AG10803 (cell line): ENCODE data around the gene TDRD6.
A peak's percentile ranks its signal among the peaks of the same experiment; 100 is the strongest.

Experiments
- DNase-seq: peaks from one replicate; pipeline ENCODE4 v3.0.0; 2010; ENCODE audit warnings: low read depth
- H3K4me3 ChIP-seq: 2 replicates; pipeline ENCODE4 v1.5.1; 2011; ENCODE audit warnings: mild to moderate bottlenecking, low read length, control low read depth
- TF ChIP-seq, protein P1 (sequence below): conservative IDR thresholded peaks from 2 replicates; pipeline ENCODE4 v1.5.1; 2011; ENCODE audit warnings: mild to moderate bottlenecking, low read length, control low read depth, inconsistent platforms

TDRD6 gene

DNA sequence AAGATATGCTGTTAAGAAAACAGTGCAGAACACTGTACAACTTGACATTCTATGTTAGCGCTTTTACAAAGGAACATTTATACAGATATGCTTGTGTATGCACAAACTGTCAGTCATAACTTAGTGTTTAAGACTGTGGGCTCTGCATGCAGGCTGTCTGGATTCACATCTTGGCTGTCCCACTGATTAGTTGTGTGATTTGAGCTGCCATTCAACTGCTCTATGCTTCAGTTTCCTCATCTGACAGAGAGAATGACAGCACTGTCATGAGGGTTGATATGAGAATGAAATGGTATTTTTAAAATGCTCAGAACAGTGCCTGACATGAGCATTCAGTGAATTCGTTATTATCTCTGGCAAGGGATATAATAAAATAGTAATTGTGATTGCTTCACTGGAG, 26.2 kb upstream of the TDRD6 start:
- TF ChIP-seq, protein P1, sequence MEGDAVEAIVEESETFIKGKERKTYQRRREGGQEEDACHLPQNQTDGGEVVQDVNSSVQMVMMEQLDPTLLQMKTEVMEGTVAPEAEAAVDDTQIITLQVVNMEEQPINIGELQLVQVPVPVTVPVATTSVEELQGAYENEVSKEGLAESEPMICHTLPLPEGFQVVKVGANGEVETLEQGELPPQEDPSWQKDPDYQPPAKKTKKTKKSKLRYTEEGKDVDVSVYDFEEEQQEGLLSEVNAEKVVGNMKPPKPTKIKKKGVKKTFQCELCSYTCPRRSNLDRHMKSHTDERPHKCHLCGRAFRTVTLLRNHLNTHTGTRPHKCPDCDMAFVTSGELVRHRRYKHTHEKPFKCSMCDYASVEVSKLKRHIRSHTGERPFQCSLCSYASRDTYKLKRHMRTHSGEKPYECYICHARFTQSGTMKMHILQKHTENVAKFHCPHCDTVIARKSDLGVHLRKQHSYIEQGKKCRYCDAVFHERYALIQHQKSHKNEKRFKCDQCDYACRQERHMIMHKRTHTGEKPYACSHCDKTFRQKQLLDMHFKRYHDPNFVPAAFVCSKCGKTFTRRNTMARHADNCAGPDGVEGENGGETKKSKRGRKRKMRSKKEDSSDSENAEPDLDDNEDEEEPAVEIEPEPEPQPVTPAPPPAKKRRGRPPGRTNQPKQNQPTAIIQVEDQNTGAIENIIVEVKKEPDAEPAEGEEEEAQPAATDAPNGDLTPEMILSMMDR, result no peak
- no peak for DNase-seq

DNA sequence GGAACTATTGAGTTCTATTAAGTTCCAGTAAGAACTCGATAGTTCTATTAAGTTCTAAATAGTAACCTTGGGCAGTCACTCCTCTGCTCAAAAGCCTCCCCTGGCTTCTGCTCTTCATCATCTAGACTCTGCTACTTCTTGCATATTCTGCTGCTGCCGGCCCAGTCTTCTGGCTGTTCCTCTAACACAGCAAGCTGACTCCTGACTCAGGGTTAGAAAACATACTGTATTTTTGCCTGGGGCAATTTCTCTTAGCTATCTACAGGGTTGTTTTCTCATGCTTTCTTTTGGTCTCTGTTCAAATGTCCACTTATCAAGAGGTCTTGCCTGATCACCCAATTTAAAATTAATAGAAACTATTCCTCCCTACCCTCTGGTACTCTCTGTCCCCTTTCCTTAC, 20.3 kb upstream of the TDRD6 start:
- H3K4me3 ChIP-seq, result no peak overlapping the region
- DNase-seq, result no peak
- TF ChIP-seq, protein P1, result no peak

More for the DNA sequence above, 26.2 kb upstream of the TDRD6 start:
- no peak overlapping the region for H3K4me3 ChIP-seq

DNA sequence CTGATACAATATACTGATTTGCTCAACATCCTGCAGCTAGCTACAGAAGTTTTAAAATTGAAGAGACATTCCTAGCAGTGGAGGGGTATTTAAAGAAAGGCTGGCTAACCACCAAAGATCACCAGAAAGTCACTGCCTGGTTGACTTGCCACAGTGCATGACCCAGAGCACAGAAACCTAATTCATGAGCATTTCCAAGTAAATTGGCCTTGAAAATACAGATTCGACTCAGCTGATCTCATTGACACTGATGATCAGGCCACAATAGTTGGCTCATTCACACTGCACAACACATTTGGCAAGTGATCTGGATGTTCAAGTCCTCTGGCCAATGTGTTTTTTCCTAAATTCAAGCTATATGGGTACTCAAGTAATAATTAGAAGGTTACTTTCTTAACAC, 13.3 kb upstream of the TDRD6 start:
- H3K4me3 ChIP-seq, result no peak overlapping the region
- no peak for DNase-seq
- TF ChIP-seq, protein P1, result no peak

DNA sequence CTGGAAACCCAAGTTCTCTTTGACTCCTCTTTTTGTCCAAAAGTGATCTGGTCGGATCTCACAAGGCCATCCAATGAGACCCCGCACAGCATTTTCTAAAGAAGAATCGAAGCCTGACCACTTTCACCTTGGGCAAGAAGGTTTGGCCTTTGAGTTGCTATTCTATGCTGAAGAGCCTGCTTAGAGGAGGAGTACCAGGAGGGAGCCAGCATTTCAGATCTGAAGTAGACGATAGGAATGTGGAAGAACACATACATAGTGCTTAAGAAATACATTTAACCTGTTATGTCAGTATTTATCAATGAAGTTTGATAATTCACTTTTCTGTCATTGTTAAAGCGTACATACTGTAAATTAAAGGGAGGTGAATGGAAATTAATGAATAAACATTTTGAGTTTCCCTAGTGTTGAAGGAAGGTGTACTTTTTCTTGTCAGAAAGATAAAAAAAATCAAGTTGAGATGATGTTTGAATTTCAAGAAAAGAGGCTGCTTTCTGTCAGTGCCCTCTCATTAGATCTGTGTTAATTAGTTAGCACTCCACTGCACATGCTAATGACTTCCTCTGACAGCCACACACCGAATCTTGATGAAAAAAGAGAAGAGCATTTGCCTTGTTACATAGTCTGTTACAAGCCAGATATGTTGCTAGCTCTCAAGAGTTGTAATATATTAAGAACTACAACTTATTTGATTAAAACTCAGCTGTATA, 10.9 kb upstream of the TDRD6 start:
- no peak for DNase-seq
- TF ChIP-seq, protein P1, result no peak

DNA sequence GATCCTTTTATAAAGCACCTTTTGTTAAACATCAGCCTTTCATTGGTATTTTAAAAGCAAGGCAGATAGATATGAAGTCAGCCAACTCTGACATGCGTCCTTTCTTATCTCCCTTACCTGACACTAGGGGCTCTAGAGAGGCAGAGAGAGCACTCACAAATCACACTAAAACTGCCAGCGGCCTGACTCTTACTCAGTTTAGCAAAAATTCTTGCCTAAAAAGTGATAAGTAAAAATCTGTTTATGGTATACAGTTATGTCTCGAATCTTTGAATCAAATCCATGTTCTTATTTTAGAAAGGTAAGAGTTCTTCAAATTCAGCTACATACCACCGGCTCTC, 10.4 kb upstream of the TDRD6 start:
- TF ChIP-seq, protein P1, result 0 out of 2 replicates have a peak, but pooled peaks have one; percentile 19
- H3K4me3 ChIP-seq, result no peak overlapping the region
- DNase-seq, result no peak

More for the DNA sequence above, 10.9 kb upstream of the TDRD6 start:
- H3K4me3 ChIP-seq, result no peak overlapping the region

DNA sequence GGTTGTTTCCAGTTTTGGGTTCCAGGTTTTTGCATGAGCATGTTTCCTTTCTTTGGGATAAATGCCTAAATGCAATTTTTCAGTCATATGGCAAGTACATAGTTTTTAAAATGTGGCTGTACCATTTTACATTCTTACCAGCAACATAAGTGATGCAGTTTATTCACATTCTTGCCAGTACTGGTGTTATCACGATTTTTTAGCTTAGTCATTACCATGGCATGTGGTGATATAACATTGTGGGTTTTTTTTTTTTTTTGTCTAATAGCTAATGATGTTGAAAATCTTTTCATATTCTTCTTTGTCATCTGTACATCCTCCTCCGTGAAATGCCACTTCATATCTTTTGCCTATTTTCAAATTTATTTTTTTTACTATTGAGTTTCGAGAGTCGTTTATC, 2.9 kb upstream of the TDRD6 start:
- TF ChIP-seq, protein P1, result no peak
- H3K4me3 ChIP-seq, result no peak overlapping the region
- DNase-seq, result peak; percentile 37
